Keratinocyte (primary cell): Measurements from ENCODE around the gene UTS2B. TPM values are rescaled to one million over a fixed set of nuclear protein-coding genes. Genes with fewer than 3 reads are reported as not detected.

Experiments
- DNase-seq: peaks from one replicate; pipeline ENCODE4 v3.0.0-alpha.2; 2011; ENCODE audit warnings: low read depth, missing footprints, low spot score
- FAIRE-seq: peaks from 2 replicates; lab custom pipeline; 2011; peaks lifted over from hg19 to GRCh38; lab: Jason Lieb, UNC
- H2AFZ ChIP-seq: 2 replicates; pipeline ENCODE4 v1.6.0; 2012; ENCODE audit warnings: low read length, control low read depth, inconsistent platforms; ENCODE audit not compliant: control insufficient read depth
- H3K27ac ChIP-seq: 2 replicates; pipeline ENCODE4 v1.5.1; 2011; ENCODE audit warnings: low read length; ENCODE audit not compliant: control insufficient read depth, insufficient read depth
- H3K27me3 ChIP-seq: 3 replicates; pipeline ENCODE4 v1.6.0; 2011; ENCODE audit warnings: low read length; ENCODE audit not compliant: control insufficient read depth, insufficient read depth; ENCODE audit errors: extremely low read depth
- H3K36me3 ChIP-seq, 2 experiments: 2 replicates in 1 of 2; 3 replicates in 1 of 2; pipeline ENCODE4 v1.5.1; 2011; ENCODE audit warnings: low read length in 2 of 2, mild to moderate bottlenecking in 1 of 2; ENCODE audit not compliant: control insufficient read depth in 2 of 2, insufficient read depth in 2 of 2; ENCODE audit errors: extremely low read depth in 1 of 2
- H3K4me1 ChIP-seq: 3 replicates; pipeline ENCODE4 v1.5.1; 2011; ENCODE audit warnings: low read length; ENCODE audit not compliant: control insufficient read depth, insufficient read depth; ENCODE audit errors: extremely low read depth
- H3K4me2 ChIP-seq: 3 replicates; pipeline ENCODE4 v1.6.0; 2011; ENCODE audit warnings: low read depth, low read length; ENCODE audit not compliant: control insufficient read depth, insufficient read depth; ENCODE audit errors: extremely low read depth
- H3K4me3 ChIP-seq, 3 experiments: fragments of 200-600 bp in 1 of 3; sonication (generic) in 1 of 3; 2 replicates in 2 of 3; 3 replicates in 1 of 3; pipeline ENCODE4 v1.5.1; 2011 to 2016; ENCODE audit warnings: low read length in 3 of 3, mild to moderate bottlenecking in 3 of 3, control low read depth in 2 of 3, inconsistent platforms in 1 of 3, low read depth in 1 of 3, mixed read lengths in 1 of 3, mixed run types in 1 of 3, moderate library complexity in 1 of 3; ENCODE audit not compliant: control insufficient read depth in 2 of 3, insufficient read depth in 2 of 3; ENCODE audit errors: extremely low read depth in 1 of 3
- H3K79me2 ChIP-seq: 2 replicates; pipeline ENCODE4 v1.6.0; 2012; ENCODE audit warnings: low read length; ENCODE audit not compliant: control insufficient read depth, insufficient read depth
- H3K9ac ChIP-seq: 3 replicates; pipeline ENCODE4 v1.6.0; 2011; ENCODE audit warnings: low read length; ENCODE audit not compliant: control insufficient read depth, insufficient read depth; ENCODE audit errors: extremely low read depth
- H3K9me1 ChIP-seq: 3 replicates; pipeline ENCODE4 v1.6.0; 2011; ENCODE audit warnings: low read length; ENCODE audit not compliant: control insufficient read depth, insufficient read depth; ENCODE audit errors: extremely low read depth
- H3K9me3 ChIP-seq: 2 replicates; pipeline ENCODE4 v1.5.1; 2012; ENCODE audit warnings: low read depth, low read length; ENCODE audit not compliant: control insufficient read depth
- H4K20me1 ChIP-seq: 3 replicates; pipeline ENCODE4 v1.6.0; 2011; ENCODE audit warnings: low read length; ENCODE audit not compliant: control insufficient read depth, insufficient read depth; ENCODE audit errors: extremely low read depth
- CTCF ChIP-seq, 3 experiments: IDR thresholded peaks in 1 of 3; conservative IDR thresholded peaks in 1 of 3; optimal IDR thresholded peaks in 1 of 3; 2 replicates in 2 of 3; 3 replicates in 1 of 3; pipeline versions ENCODE3 to v1.5.1; 2011; ENCODE audit warnings: low read length in 3 of 3, mild to moderate bottlenecking in 3 of 3, moderate library complexity in 2 of 3, control low read depth in 1 of 3, inconsistent platforms in 1 of 3; ENCODE audit not compliant: insufficient read depth in 2 of 3; ENCODE audit errors: extremely low read depth in 1 of 3
- EZH2 ChIP-seq: IDR thresholded peaks from one replicate; pipeline ENCODE4 v1.6.1; 2012; ENCODE audit warnings: inconsistent platforms, mild to moderate bottlenecking, low read length, moderate library complexity
- dilution Hi-C: fragments of 300-500 bp; cut with MboI; formaldehyde crosslinking; loops from one replicate; pipeline ENCODE4 v1.7.0; 2020; ENCODE audit warnings: low sequenced_read_pairs; ENCODE audit not compliant: extremely low pct_ligation_motif_present
- polyA plus RNA-seq, 5 experiments: library from polyadenylated mRNA; depleted of rRNA in 3 of 5; stranded (reverse) in 3 of 5; stranded (forward) in 1 of 5; unstranded in 1 of 5; fragments of >200 nt; gene quantifications; 1 replicate in 1 of 5; 2 replicates in 3 of 5; 3 replicates in 1 of 5; pipeline versions ENCODE4 v1.2.1 to v1.2.3, GENCODE V29; 2011 to 2012; ENCODE audit warnings: missing spikeins in 2 of 5, low read depth in 1 of 5, low replicate concordance in 1 of 5

UTS2B gene
- polyA plus RNA-seq, 1 donor (not counting 4 experiments of a cell fraction or from before 2014, with no cell fraction given) = not detected

DNA sequence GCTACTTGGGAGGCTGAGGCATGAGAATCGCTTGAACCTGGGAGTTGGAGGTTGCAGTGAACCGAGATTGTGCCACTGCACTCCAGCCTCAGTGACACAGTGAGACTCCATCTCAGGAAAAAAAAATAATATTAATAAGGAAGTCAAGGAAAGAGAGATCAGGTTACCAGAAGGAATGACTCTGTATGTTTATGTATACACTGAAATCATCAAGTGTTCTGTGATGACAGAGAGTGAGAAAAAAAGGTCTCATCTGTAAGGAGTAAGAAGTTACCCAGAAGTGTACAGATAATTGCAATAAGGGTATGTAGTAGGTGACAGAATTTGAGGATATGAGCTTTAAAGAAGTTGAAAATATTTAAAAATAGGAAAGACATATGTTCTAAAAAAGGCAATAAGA, 5.4 kb downstream of the UTS2B start:
- FAIRE-seq = no peak
- H3K9me1 ChIP-seq = no peaks in the 10 kb centered on the region
- peaks cover 5% of the 10 kb centered on the region for H3K79me2 ChIP-seq
- no peak for TF ChIP-seq EZH2
- no peak for TF ChIP-seq CTCF (optimal IDR thresholded peaks at IDR 0.05 in 1 of 3, IDR thresholded peaks at IDR 0.05 in 1 of 3, conservative IDR thresholded peaks at IDR 0.05 in 1 of 3; ENCODE audit: extremely low read depth in 1 of 3, insufficient read depth in 2 of 3, low read length in 3 of 3)
- no peak overlapping the region for H3K27ac ChIP-seq
- no peak overlapping the region for H2AFZ ChIP-seq
- H3K9me3 ChIP-seq = no peaks in the 10 kb centered on the region
- no peak overlapping the region for H3K9ac ChIP-seq
- H3K4me1 ChIP-seq = peaks cover 12% of the 10 kb centered on the region
- no peak overlapping the region for H3K4me3 ChIP-seq
- H3K27me3 ChIP-seq = no peaks in the 10 kb centered on the region
- no peak overlapping the region for H3K4me2 ChIP-seq
- H3K36me3 ChIP-seq = no peaks in the 10 kb centered on the region
- DNase-seq = no peak
- H4K20me1 ChIP-seq = no peaks in the 10 kb centered on the region
- dilution Hi-C loops = no loop called here

GRCh38 chr3:191321019-191321767, 9.1 kb downstream of the UTS2B start:
- no peaks in the 10 kb centered on the region for H3K36me3 ChIP-seq
- H2AFZ ChIP-seq = no peak overlapping the region
- no peaks in the 10 kb centered on the region for H3K27me3 ChIP-seq
- DNase-seq (no peak), FAIRE-seq (no peak)
- no peaks in the 10 kb centered on the region for H3K9me1 ChIP-seq
- dilution Hi-C loops = no loop called here
- peaks cover 6% of the 10 kb centered on the region for H3K4me1 ChIP-seq
- no peak overlapping the region for H3K4me2 ChIP-seq
- no peak overlapping the region for H3K4me3 ChIP-seq
- H4K20me1 ChIP-seq = no peaks in the 10 kb centered on the region
- H3K79me2 ChIP-seq = no peaks in the 10 kb centered on the region
- no peak overlapping the region for H3K27ac ChIP-seq
- no peak overlapping the region for H3K9ac ChIP-seq
- TF ChIP-seq EZH2 (no peak), CTCF (optimal IDR thresholded peaks at IDR 0.05 in 1 of 3, IDR thresholded peaks at IDR 0.05 in 1 of 3, conservative IDR thresholded peaks at IDR 0.05 in 1 of 3; ENCODE audit: extremely low read depth in 1 of 3, insufficient read depth in 2 of 3, low read length in 3 of 3) (no peak)
- no peaks in the 10 kb centered on the region for H3K9me3 ChIP-seq
